ENCODE data around the gene CALML5.

CALML5 gene

DNA sequence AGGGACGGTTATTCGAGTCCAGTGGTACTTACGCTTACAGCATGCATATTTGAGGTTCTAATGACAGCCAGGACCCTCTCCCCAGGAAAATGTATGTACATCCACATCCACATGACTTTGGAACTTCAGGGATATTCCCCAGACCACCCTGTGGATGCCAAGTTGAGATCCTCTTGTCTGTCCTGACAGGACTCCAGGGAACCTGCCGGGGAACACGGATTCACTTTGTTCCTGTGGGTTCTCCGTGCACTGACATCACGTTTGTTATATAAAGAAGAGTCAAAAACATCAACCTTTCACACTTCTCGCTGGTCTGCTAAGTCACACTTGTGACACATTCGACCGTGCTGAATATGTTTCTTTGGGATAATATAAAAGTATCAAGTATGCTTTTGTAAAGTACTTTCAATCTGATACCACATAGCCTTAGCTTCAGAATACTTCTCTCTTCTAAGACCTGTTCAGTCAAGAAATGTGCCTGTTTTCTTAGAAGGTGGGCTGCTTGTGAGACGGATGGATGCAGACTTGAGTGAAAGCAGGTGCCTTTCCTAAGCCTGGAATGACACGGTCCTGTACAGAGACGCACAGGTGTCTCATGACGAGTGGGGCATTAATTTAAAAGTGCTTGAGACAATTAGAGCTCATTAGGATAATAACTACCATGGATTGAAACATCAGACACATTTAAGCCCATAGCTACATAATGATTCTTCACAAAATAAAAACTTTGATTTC, 38.7 kb downstream of the CALML5 start:
- DNase-seq, result no peak

- DNase-seq, result no peak
Observed at GRCh38 chr10:5458949-5459747, 40.2 kb downstream of the CALML5 start.

GRCh38 chr10:5458425-5458824, 40.9 kb downstream of the CALML5 start:
- no peak for DNase-seq

DNA sequence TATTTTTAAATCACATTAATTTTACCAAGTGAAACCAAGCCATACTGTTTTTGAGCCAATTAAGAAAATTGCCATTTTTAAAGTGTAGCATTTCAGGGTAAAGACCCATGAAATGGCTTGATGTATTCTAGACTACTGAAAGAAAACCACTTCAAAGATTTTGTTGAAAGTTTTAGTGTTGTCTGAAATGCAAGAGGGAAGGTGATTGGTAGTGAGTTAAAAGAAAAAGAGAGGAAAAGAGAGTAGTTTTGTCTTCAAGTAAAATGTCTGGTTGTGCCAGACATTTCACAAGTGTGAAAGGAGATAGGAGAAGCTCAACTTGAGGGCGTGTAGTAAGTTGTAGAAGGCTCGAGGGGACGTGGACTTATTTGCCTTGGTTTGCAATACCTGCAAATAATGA, 41.6 kb downstream of the CALML5 start:
- no peak for DNase-seq

GRCh38 chr10:5456563-5456962, 42.8 kb downstream of the CALML5 start:
- DNase-seq, result no peak

DNA sequence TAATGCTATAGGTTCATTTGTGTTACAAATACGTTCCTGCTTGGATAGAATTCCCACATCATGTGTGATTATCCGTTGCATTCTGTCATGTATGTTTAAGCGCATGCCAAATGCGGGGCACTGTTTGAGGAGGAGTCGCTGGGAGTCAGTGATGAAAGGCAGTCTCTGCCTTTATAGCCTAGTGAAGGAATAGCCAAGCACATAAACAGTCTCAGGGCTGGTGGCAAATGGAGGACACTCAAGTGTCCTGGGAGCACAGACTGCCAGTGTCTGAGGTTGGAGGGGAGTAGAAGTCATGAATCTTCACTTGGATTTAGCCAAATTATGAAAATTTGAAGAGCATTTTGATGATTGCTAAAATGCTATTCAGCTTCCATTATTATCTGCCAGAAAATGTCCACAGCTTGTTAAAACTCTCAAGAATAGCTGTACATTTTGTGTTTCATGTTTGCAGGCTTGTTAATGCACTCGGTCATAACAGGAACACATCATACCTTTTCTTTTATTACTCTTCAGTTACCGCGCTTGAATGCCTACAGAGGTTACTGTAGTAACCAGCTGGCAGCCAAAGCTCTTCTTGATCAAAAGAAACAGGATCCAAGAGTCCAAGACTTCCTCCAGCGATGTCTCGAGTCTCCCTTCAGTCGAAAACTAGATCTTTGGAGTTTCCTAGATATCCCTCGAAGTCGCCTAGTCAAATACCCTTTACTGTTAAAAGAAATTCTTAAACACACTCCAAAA, 45.5 kb downstream of the CALML5 start:
- DNase-seq, result no peak

DNA sequence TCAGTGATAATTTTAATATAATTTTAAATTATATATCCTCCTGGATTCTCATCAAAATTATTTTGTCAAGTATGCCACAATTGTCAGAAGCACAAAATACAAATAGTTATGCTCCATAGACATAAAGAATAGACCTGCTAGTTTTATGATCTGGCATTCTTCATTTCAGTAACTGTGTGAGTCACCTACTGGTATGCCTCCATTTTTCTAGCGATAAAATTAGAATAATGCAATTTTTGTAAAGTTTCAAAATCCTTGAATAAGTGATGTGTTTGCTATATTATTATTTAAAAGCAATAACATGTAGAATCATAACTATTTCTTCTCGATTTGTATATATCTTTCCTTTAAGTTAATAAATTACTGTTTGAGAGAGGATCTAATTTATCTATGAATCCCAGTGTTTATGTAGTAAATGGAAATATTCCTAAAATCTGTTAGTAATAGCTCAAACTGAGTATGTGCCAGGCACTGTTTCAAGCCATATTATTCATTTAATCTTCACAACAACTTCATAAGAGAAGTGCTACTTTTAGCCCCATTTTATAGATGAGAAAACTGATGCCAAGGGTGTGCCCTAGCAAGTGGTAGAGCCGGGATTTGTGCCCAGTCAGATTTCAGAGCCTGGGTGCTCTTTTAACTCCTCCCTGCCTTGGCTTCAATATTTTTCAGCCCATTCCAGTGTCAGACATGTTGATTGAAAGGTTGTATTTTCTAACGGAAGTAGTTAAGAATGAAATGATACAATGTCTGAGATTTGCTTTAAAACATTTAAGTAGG, 48.6 kb downstream of the CALML5 start:
- no peak for DNase-seq

- DNase-seq, result no peak
Observed at GRCh38 chr10:5449823-5450222, 49.5 kb downstream of the CALML5 start.

DNA sequence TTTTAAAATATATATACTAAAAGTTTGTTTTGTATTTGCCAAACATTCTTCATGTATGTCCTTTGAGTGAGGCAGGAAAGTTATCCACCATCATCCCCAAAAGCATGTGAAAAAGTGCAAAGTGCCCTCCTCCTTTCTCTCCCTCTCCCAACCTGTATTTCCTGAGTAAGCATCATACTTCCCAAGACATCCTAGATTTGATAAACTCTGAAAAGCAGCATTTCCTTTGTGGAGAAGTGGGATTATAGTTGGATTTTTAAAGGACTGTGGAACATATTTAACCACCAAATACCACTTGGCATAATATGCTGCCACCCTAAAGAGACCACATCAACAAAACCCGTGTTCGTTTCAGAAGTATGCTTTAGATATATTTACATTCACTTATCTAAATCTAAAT, 50.1 kb downstream of the CALML5 start:
- DNase-seq, result no peak
